Activated CD4-positive, alpha-beta T cell treated with anti-CD3 and anti-CD28 coated beads, Interleukin-2, amount 50 U/mL, for 48 hours (primary cell): ENCODE results near the gene ALDOA.

Source experiments
- DNase-seq, 2 experiments: peaks; one replicate each; pipeline ENCODE4 v3.0.0-alpha.2; 2020

Gene ALDOA

DNA sequence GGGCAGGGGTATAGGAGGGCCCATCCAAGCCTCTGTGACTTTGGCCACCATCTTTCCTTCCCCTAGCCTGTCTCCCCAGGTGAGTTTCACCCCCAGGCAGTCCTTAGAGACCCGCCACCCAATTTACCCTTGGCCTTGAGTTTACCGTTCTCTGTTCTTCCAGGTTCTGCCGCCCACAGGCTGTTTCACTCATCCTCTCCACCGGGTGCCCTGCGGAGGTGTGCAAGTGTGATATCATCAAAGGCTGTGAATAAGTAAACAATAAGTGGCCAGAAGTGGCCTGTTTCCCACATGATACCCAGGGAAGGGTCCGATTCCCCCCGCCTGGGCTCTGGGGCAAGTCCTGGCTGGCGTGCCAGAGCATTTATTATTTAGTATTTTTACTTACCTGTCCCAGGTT lies 19.4 kb upstream of the ALDOA start:
- no peak for DNase-seq

- no peak for DNase-seq
Observed at GRCh38 chr16:30046588-30046987, 19.0 kb upstream of the ALDOA start.

GRCh38 chr16:30049871-30050270 lies 15.7 kb upstream of the ALDOA start:
- DNase-seq, result no peak

GRCh38 chr16:30051518-30051917 lies 14.0 kb upstream of the ALDOA start:
- DNase-seq, result no peak

DNA sequence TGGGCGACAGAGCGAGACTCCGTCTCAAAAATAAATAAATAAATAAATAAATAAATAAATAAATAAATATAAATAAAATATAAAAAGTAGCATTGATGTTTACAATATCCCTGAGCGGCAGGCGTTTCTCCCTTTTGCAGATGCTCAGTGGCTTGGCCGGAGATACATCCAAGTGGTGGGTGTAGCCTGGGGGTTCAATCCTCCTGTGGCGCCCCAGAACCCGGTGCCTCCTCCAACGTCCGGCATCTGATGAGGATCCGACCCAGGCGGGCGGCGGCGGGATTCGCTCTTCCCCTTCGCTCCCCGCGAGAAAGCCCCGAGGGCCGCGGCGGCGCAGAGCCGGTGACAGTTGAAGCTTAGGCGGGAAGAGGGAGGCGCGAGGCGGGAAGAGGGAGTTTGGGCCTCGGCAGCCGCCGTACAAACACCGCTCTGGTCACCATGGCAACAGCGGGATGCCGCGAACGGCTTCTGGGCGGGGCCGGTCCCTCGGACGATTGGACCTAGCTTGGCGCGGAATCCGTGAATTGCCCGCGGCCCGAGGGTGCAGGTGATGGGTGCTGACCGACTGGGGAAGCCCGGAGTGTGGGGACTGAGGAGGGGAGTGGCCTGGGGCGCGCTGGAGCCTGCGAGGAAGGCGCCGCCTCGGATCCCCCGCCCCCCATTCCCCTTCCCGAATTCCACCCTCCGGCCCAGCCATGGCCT lies 12.7 kb upstream of the ALDOA start:
- peak; percentile 96 to 97 for DNase-seq

- no peak for DNase-seq
Observed at GRCh38 chr16:30053376-30054015, 12.1 kb upstream of the ALDOA start.

DNA sequence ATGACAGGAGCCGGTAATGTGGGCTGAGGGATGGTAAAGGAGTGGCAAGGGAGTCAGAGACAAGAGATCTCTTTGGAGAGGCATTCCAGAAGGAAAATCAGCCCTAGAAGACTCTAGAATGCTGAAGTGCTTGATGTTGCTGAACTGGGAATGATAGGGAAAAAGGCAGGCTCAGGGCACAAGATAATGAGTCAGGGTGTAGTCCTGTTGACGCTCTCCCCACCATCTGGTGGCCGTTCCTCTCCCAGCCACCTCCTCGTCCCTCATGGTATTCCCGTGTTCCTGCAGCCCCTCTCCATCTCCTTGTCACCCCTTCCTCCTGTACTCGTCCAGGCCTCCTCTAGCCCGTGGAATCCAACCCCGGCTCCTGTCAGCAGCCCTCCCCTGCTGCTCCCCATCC lies 11.1 kb upstream of the ALDOA start:
- no peak for DNase-seq

GRCh38 chr16:30054959-30055553 lies 10.5 kb upstream of the ALDOA start:
- peak; percentile 67 to 78 for DNase-seq

GRCh38 chr16:30060346-30060745 lies 5.2 kb upstream of the ALDOA start:
- no peak for DNase-seq

- DNase-seq, result no peak
Observed at GRCh38 chr16:30060836-30061554, 4.6 kb upstream of the ALDOA start.

GRCh38 chr16:30063278-30063892 lies 2.2 kb upstream of the ALDOA start:
- no peak for DNase-seq

GRCh38 chr16:30063893-30064728 lies 1.4 kb upstream of the ALDOA start:
- DNase-seq, result peak; percentile 77 to 84

DNA sequence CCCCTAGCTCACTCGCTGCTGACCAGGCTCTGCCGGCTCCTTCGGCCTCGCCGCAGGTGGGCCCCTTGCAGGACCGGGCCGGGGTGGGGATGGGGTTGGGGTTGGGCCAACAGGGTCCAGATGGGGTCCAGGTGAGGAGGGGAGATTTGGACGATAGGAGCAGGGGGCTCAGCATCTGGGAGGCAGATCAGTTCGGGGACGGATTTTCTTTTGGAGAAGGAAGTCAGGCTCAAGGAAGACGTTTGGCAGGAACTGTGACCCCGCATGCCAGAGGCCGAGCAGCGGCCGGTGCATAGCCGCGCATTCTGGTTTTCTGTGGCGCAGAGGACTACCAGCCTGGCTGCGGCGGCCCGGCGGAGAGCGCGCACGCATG lies 845 bp upstream of the ALDOA start:
- no peak for DNase-seq

DNA sequence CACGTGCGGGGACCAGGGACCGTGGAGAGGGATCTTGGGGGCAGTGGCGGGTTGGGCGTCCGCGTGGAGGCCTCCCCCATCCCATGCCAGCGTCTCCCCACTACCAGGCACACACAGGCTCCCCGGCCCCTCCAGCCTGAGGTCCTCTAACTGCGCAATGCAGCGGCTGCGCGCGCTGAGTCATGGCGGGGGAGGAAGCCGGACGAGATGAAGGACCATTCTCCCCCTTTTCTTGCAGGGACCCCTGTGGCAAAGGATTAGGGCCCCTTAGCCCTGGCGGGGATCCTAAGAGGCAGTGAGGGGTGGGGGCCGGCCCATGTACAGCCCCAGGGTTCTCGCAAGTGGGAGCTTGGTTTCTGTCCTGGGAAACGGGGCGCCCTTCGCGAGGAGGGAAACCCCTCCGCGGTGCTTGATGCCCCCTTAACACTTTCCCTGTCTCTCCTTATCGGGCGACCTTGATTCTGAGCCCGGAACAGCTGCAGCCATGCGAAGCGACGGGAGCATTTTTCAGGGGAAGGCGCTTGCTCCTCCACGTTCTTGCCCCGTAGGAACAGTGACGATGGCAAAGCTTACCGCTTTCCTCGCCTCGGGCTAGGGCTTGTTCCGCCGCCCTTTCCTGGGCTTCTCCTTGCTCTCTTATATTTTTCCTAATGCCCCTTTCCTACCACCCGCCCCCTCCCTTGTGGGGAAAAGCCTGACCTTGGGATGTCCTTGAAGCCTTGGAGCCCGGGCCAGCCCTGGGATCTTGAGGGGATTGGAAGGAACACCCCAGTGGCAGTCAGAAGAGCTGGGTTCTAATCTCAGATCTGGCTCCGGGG lies 592 bp downstream of the ALDOA start:
- peak; percentile 45 to 54 for DNase-seq

DNA sequence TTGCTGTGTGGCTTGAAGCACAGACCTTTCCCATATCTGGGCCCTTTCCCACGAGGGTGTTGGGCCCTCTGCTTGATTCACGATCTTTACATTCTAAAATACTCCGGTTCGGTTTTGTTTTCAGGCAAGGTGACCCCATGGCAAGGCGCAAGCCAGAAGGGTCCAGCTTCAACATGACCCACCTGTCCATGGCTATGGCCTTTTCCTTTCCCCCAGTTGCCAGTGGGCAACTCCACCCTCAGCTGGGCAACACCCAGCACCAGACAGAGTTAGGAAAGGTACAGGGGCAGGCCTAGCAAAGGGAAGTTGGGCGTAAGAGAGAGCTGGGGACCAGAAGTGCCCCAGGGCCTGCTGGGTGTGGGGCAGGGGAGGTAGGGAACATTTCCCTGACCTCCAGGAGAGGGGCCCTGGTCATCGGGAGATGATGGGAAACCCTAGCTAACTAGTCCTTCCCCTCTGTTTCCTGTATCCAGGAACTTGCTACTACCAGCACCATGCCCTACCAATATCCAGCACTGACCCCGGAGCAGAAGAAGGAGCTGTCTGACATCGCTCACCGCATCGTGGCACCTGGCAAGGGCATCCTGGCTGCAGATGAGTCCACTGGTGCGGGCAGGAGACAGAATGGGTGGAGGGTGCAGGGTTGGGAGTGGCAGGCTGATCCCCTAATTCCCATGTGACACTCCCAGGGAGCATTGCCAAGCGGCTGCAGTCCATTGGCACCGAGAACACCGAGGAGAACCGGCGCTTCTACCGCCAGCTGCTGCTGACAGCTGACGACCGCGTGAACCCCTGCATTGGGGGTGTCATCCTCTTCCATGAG lies 1.4 kb downstream of the ALDOA start:
- no peak for DNase-seq

- no peak for DNase-seq
Observed at GRCh38 chr16:30067584-30067916, 2.0 kb downstream of the ALDOA start.

- no peak for DNase-seq
Observed at GRCh38 chr16:30068333-30068732, 2.8 kb downstream of the ALDOA start.

GRCh38 chr16:30068750-30069610 lies 3.4 kb downstream of the ALDOA start:
- peak; percentile 49 to 58 for DNase-seq

GRCh38 chr16:30069611-30070462 lies 4.3 kb downstream of the ALDOA start:
- DNase-seq, result peak in 1 of 2 experiments; percentile 19
